ENCODE results near the gene OFD1. TPM values are rescaled to one million over a fixed set of nuclear protein-coding genes. Genes with fewer than 3 reads are reported as not detected.

OFD1 gene
- polyA plus RNA-seq, 2 of the 4 experiments (the other 2 are of a cell fraction): 14.8 to 24.9 TPM

DNA sequence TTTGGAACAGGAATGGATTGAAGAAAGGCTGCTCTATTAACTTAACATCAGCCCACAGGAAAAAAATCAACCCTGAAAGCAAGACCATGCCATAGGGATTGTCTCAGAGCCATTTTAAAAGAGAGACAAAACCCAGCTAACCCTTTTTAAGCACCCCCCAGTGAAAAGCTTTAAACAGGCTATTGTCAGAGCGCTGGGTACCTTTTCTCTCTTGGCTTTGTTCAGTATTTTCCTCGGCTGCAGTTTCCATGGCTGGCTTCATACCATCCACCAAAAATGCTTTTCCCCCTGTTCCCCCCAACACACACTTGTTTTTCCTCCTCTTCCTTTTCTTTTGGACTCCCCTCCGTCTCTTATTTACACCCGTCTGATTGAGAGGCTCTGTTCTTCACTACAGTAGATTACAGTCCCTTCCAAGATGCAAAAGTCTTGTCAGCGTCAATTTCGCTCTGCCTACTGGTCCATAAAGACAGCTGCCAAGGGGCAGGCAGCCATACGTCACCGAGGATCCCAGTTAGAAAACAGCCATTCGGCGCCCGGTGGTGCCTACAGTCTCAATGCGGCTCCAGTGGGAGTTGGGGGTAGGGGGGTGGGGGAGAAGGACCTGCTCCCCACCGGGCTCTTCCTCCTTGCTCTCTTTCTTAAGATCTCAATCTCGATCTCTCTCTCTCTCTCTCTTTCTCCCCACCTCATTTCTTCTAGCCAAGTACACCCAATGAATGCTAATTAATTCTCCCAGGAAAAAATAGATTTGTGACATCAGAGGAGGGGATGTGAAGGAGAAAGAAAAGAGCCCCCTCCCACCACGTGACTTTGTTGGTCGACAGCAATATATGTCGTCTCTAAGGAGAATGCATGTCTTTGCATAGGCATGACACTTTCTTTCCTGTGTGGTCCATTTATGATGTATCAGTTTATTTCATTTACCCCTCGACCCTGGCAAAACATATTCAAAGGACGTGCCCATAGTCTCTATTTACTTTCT lies 82.4 kb downstream of the OFD1 start, which contains the start of gene GPM6B (continued):
- TF ChIP-seq ATOH8 (CRISPR knock-in tag; IDR thresholded peaks at IDR 0.05; ENCODE audit: low read depth): no peak

Other genes with a start within 250 kb of the OFD1 start
- gene EGFL6, start 165.1 kb upstream of the OFD1 start, polyA plus RNA-seq (2011; rRNA removed): not detected in 2 replicates
- not detected in 3 replicates for gene EGFL6, start 165.1 kb upstream of the OFD1 start, polyA plus RNA-seq (2017; fragmentation: RNase III; extraction: RNeasy Plus Mini Kit Qiagen cat#74134 plus additional on column Dnase treatment)
- gene TCEANC, start 81.6 kb upstream of the OFD1 start, polyA plus RNA-seq (2011; rRNA removed): 2.4 and 2.7 TPM in 2 replicates
- gene TCEANC, start 81.6 kb upstream of the OFD1 start, polyA plus RNA-seq (2017; fragmentation: RNase III; extraction: RNeasy Plus Mini Kit Qiagen cat#74134 plus additional on column Dnase treatment): 0.62 to 0.96 TPM (median 0.81 TPM) in 3 replicates
- gene RAB9A, start 45.6 kb upstream of the OFD1 start, polyA plus RNA-seq (2011; rRNA removed): 26.7 and 39.0 TPM in 2 replicates
- gene RAB9A, start 45.6 kb upstream of the OFD1 start, polyA plus RNA-seq (2017; fragmentation: RNase III; extraction: RNeasy Plus Mini Kit Qiagen cat#74134 plus additional on column Dnase treatment): 26.0 to 26.8 TPM (median 26.8 TPM) in 3 replicates
- gene TRAPPC2, start 128 bp upstream of the OFD1 start, polyA plus RNA-seq (2011; rRNA removed): 11.6 and 12.2 TPM in 2 replicates
- gene TRAPPC2, start 128 bp upstream of the OFD1 start, polyA plus RNA-seq (2017; fragmentation: RNase III; extraction: RNeasy Plus Mini Kit Qiagen cat#74134 plus additional on column Dnase treatment): 10.8 to 11.9 TPM (median 11.6 TPM) in 3 replicates
- gene GPM6B, start 82.3 kb downstream of the OFD1 start, polyA plus RNA-seq (2011; rRNA removed): 0.10 TPM in 1 of 2 replicates, not detected in the other
- gene GPM6B, start 82.3 kb downstream of the OFD1 start, polyA plus RNA-seq (2017; fragmentation: RNase III; extraction: RNeasy Plus Mini Kit Qiagen cat#74134 plus additional on column Dnase treatment): 0.03 to 0.05 TPM in 2 of 3 replicates, not detected in the other

Data from A549 (cell line).